OCI-LY3 (cell line): ENCODE data around the gene HERC5.

ENCODE experiments used
- EZH2phosphoT487 ChIP-seq: fragments of 200-600 bp; shearing (Covaris generic); IDR thresholded peaks from 2 replicates; pipeline ENCODE4 v1.6.1; 2018; ENCODE audit warnings: antibody characterized with exemption, mixed run types, low read depth
- TF ChIP-seq, protein P1 (sequence below): fragments of 200-600, 300-600 bp; sonication (generic); IDR thresholded peaks from 2 replicates; pipeline ENCODE4 v1.5.1; 2014; ENCODE audit warnings: antibody characterized with exemption, low read length, low read depth

DNA sequence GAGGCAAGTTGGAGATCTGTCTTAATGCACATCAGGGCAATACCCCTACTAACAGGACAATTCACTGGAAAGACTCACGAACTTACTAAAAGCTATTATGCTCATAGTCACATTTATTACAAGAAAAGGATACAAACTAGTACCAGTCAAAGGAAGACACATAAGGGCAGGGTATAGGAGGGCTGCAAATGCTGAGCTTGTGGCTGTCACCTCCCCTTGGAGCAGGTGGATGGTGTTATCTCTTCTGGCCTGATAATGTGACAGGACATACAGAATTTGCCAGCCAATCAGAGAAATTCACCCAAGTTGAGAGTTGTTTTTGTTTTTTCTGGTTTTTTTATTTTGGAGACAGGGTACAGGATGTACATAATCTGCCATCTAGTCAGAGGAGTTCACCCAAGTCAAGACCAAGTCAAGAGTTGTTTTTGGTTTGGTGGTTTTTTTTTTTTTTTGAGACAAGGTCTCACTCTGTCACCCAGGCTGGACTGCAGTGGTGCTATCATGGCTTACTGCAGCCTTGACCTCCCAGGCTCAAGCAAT lies 8.8 kb downstream of the HERC5 start:
- TF ChIP-seq, protein P1, sequence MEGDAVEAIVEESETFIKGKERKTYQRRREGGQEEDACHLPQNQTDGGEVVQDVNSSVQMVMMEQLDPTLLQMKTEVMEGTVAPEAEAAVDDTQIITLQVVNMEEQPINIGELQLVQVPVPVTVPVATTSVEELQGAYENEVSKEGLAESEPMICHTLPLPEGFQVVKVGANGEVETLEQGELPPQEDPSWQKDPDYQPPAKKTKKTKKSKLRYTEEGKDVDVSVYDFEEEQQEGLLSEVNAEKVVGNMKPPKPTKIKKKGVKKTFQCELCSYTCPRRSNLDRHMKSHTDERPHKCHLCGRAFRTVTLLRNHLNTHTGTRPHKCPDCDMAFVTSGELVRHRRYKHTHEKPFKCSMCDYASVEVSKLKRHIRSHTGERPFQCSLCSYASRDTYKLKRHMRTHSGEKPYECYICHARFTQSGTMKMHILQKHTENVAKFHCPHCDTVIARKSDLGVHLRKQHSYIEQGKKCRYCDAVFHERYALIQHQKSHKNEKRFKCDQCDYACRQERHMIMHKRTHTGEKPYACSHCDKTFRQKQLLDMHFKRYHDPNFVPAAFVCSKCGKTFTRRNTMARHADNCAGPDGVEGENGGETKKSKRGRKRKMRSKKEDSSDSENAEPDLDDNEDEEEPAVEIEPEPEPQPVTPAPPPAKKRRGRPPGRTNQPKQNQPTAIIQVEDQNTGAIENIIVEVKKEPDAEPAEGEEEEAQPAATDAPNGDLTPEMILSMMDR, result no peak
- TF ChIP-seq EZH2phosphoT487, result no peak
